WI38 (cell line): ENCODE data around the gene MUC22.

Experiments used
- H3K4me3 ChIP-seq: 2 replicates; pipeline ENCODE4 v1.5.1; 2011; ENCODE audit warnings: low read depth, mild to moderate bottlenecking, control low read depth, low read length
- CTCF ChIP-seq: IDR thresholded peaks from 2 replicates; pipeline ENCODE4 v1.5.1; 2012; ENCODE audit warnings: low read depth, mild to moderate bottlenecking, control low read depth, low read length

Gene MUC22

GRCh38 chr6:31001281-31001888 lies 8.9 kb upstream of the MUC22 start:
- no peak for TF ChIP-seq CTCF
- no peak overlapping the region for H3K4me3 ChIP-seq

DNA sequence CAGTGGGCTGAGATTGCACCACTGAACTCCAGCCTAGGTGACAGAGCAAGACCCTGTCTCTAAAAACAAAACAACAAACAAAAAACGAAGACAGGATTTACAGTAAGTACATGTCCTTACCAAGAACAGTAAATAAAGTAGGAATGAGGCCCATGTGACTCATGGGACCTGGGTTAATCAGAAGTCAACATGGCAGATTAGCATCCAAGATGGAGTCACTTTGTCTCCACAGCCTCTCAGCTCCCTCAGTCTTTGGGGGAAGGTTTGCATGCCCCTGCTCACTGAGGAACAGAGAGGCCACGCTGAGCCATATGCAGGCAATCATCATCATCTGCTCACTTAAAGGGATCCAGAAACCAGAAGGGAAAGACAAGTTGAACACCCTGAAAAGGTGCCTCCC lies 7.8 kb upstream of the MUC22 start:
- H3K4me3 ChIP-seq, result no peak overlapping the region
- TF ChIP-seq CTCF, result no peak

DNA sequence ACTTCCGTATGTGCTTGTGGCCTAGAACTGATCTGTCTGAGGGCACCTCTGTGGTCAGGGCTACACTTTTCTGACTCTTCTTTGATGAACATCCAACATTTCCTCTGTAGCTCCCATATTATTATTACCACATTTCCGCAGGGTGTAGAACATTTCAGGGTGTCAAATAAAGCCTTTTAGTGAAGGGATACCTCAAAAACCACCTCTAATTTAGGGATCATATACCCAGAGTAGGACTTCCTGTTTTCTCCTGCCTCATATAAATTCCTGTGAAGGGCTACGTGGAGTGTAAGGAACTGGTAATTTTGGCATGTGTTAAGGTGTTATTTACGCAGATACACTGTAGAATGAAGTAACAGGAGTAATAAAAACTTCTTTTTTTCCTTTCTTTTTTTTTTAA lies 5.5 kb upstream of the MUC22 start:
- H3K4me3 ChIP-seq, result no peak overlapping the region
- TF ChIP-seq CTCF, result no peak

GRCh38 chr6:31005249-31006020 lies 4.8 kb upstream of the MUC22 start:
- no peak for TF ChIP-seq CTCF

GRCh38 chr6:31007694-31008093 lies 2.6 kb upstream of the MUC22 start:
- no peak for TF ChIP-seq CTCF

More at GRCh38 chr6:31005249-31006020, 4.8 kb upstream of the MUC22 start:
- H3K4me3 ChIP-seq, result no peak overlapping the region

DNA sequence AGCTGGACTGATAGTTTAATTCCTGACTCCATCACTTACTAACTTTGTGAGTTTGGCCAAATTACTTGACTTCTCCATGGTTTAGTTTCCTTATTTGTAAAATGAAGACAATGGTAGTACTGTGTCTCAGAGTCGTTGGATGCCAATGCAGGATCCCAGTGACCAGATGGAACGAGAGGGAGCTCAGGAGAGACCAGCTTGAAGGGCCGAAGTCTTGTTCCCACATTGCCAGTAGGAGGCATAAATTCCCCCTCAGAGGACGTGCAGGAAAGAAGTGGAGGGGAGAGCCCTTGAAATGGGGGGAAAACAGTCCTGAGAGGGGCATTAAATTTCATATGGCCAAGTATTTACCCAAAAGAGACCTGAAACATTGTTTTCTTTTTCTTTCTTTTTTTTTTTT lies 2.1 kb upstream of the MUC22 start:
- no peak overlapping the region for H3K4me3 ChIP-seq
- no peak for TF ChIP-seq CTCF

More at GRCh38 chr6:31007694-31008093, 2.6 kb upstream of the MUC22 start:
- no peak overlapping the region for H3K4me3 ChIP-seq

DNA sequence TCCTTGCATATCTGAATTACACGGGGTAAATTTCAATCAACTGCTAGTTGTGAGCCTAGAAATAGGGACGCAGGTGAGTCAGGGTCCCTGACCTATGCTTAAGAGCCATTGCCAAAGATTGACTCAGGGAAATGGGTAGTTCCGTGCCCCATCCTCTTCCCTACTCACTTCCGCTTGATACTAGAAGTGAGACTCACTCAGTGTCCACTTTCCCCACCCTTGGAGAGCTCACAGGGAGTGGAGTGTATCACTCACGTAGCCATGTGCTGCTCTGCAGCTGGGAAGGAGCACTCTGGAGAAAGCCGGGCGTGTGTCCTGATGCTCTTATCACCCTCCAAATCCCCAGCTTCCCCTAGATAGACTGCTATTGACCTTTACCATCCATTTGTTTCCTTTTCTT lies 543 bp upstream of the MUC22 start:
- no peak for TF ChIP-seq CTCF
- H3K4me3 ChIP-seq, result no peak overlapping the region
